Karpas-422 (cell line): ENCODE results near the gene ALPK1. TPM values are rescaled to one million over a fixed set of nuclear protein-coding genes. Genes with fewer than 3 reads are reported as not detected.
"Not testable (repeated sequence)": the region's sequence is repeated elsewhere in the genome, so short reads cannot be mapped to it uniquely, and the experiment has no call there.

Experiments used
- DNase-seq: peaks from one replicate; pipeline ENCODE4 v3.0.0-alpha.2; 2015
- H2AFZ ChIP-seq: fragments of 200-600 bp; sonication (generic); 2 replicates; pipeline ENCODE4 v1.6.1; 2014; ENCODE audit warnings: antibody characterized with exemption, low read length, mixed read lengths
- H3K27ac ChIP-seq: fragments of 200-600 bp; sonication (generic); 2 replicates; pipeline ENCODE4 v1.5.1; 2014; ENCODE audit warnings: mild to moderate bottlenecking, low read length, moderate library complexity
- H3K27me3 ChIP-seq: fragments of 200-600 bp; sonication (generic); 2 replicates; pipeline ENCODE4 v1.6.1; 2014; ENCODE audit warnings: low read length, mixed read lengths
- H3K36me3 ChIP-seq: fragments of 200-600 bp; sonication (generic); 2 replicates; pipeline ENCODE4 v1.6.1; 2014; ENCODE audit warnings: low read length, mixed read lengths; ENCODE audit not compliant: insufficient read depth
- H3K4me1 ChIP-seq: fragments of 200-600 bp; sonication (generic); 2 replicates; pipeline ENCODE4 v1.6.1; 2014; ENCODE audit warnings: mild to moderate bottlenecking, low read length, mixed read lengths
- H3K4me2 ChIP-seq: fragments of 200-600 bp; sonication (generic); 2 replicates; pipeline ENCODE4 v1.6.1; 2014; ENCODE audit warnings: low read length, low read depth, mild to moderate bottlenecking; ENCODE audit not compliant: poor library complexity, severe bottlenecking
- H3K4me3 ChIP-seq: fragments of 200-600 bp; sonication (generic); 2 replicates; pipeline ENCODE4 v1.5.1; 2014; ENCODE audit warnings: mild to moderate bottlenecking, antibody characterized with exemption, low read length, mixed read lengths
- H3K79me2 ChIP-seq: fragments of 200-600 bp; sonication (generic); 2 replicates; pipeline ENCODE4 v1.6.1; 2014; ENCODE audit warnings: mild to moderate bottlenecking, low read length, mixed read lengths
- H3K9ac ChIP-seq: fragments of 200-600 bp; sonication (generic); 2 replicates; pipeline ENCODE4 v1.6.0; 2014; ENCODE audit warnings: low read length
- H3K9me2 ChIP-seq: fragments of 200-600 bp; sonication (generic), shearing (Covaris generic); replicated peaks from 2 replicates; pipeline ENCODE4 v1.6.0; 2014; ENCODE audit warnings: mild to moderate bottlenecking, low read length, moderate library complexity; ENCODE audit not compliant: insufficient read depth
- H3K9me3 ChIP-seq: fragments of 300-700, 200-600 bp; sonication (generic); 2 replicates; pipeline ENCODE4 v1.6.1; 2014; ENCODE audit warnings: low read length, mixed read lengths
- H4K20me1 ChIP-seq: fragments of 200-600 bp; sonication (generic); 2 replicates; pipeline ENCODE4 v1.6.1; 2014; ENCODE audit warnings: mild to moderate bottlenecking, antibody characterized with exemption, low read length, low read depth; ENCODE audit not compliant: insufficient read depth
- total RNA-seq: library from RNA; depleted of rRNA; stranded (reverse); fragments of >200 nt; shearing (Covaris generic); gene quantifications from 2 replicates; pipeline ENCODE4 v1.2.3, GENCODE V29; 2014; ENCODE audit warnings: low replicate concordance

Gene ALPK1
- total RNA-seq, 1 experiment from 2014 or later = 32.4 TPM

DNA sequence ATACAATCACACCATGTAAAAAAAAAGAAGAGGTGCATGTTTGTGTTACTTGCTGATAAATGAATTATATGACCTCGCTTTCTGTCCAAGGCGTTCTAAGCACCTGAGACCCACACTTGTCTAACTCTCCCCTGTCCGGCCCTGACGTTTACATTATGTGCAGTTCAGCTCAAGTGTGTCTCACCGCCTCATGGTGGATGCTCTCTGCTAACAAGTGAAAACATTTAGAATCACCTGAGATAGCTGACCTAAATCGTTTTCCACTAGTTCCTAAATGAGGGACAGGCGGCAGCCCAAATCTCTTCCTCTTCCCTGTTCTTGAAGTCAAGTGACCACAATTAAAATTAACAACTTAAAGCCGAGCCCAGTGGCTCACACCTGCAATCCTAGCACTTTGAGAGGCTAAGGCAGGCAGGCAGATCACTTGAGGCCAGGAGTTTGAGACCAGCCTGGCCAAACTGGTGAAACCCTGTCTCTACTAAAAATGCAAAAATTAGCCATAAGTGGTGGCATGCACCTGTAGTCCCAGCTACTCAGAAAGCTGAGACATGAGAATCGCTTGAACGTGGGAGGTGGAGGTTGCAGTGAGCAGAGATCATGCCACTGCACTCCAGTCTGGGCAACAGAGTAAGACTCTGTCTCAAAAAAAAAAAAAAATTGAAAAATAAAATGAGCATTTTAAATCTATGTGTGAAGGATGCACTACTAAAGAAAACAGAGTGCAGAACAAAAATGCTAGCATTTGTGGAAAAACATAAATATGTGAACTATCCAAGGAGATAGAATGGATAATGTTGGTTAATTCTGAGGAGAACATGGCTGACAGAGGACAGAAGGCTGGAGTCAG lies 7.5 kb upstream of the ALPK1 start:
- H3K36me3 ChIP-seq = no peaks in the 10 kb centered on the region
- peak overlapping the region; percentile 81; the same call in 1 of the 2 replicates for H3K27ac ChIP-seq
- H3K27me3 ChIP-seq = no peaks in the 10 kb centered on the region
- H3K9me2 ChIP-seq = no peaks in the 10 kb centered on the region
- no peaks in the 10 kb centered on the region for H3K9me3 ChIP-seq
- peaks cover 23% of the 10 kb centered on the region for H3K79me2 ChIP-seq
- H3K4me1 ChIP-seq = peaks cover 44% of the 10 kb centered on the region
- peak overlapping the region; percentile 93 for H3K4me2 ChIP-seq
- peak overlapping the region; percentile 85 for H2AFZ ChIP-seq
- no peak overlapping the region for H3K4me3 ChIP-seq
- no peaks in the 10 kb centered on the region for H4K20me1 ChIP-seq
- no peak for DNase-seq
- no peak overlapping the region for H3K9ac ChIP-seq

- H2AFZ ChIP-seq = peak overlapping the region; percentile 85; the same call in 1 of the 2 replicates
- H3K4me1 ChIP-seq = peaks cover 44% of the 10 kb centered on the region
- no peaks in the 10 kb centered on the region for H3K9me3 ChIP-seq
- no peaks in the 10 kb centered on the region for H4K20me1 ChIP-seq
- peak overlapping the region; percentile 34; the same call in 1 of the 2 replicates for H3K27ac ChIP-seq
- H3K79me2 ChIP-seq = peaks cover 16% of the 10 kb centered on the region
- no peak overlapping the region for H3K9ac ChIP-seq
- no peaks in the 10 kb centered on the region for H3K9me2 ChIP-seq
- H3K4me3 ChIP-seq = no peak overlapping the region
- H3K36me3 ChIP-seq = no peaks in the 10 kb centered on the region
- H3K27me3 ChIP-seq = no peaks in the 10 kb centered on the region
- DNase-seq = no peak
- no peak overlapping the region for H3K4me2 ChIP-seq
Measured at GRCh38 chr4:112290341-112290740, 6.8 kb upstream of the ALPK1 start.

DNA sequence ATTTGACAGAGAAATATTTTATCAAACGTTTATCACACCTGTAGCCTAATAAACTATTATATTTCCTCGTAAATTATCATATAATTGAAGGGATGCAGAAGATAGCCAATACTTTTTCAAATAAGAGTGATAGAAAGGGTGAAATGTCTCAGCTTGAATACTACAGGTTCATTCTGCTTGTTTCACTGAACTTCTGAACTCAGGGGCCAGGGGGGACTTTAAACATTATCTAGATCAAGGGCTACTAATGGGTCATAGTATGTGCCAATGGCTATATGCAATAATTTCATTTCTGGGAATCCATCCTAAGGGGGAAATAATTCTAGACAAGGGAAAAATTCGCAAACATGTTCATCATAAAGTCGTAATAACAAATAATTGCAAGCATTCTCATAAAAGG lies 2.6 kb downstream of the ALPK1 start:
- Histone ChIP-seq H3K9ac (no peak overlapping the region), H2AFZ (no peak overlapping the region), H3K36me3 (no peaks in the 10 kb centered on the region), H3K27ac (no peak overlapping the region), H3K9me2 (no peaks in the 10 kb centered on the region), H3K4me1 (peaks cover 27% of the 10 kb centered on the region), H3K9me3 (no peaks in the 10 kb centered on the region), H3K4me3 (no peak overlapping the region), H3K4me2 (no peak overlapping the region), H3K79me2 (no peaks in the 10 kb centered on the region), H4K20me1 (no peaks in the 10 kb centered on the region), H3K27me3 (no peaks in the 10 kb centered on the region)
- DNase-seq = no peak

- Histone ChIP-seq H4K20me1 (no peaks in the 10 kb centered on the region), H3K27me3 (no peaks in the 10 kb centered on the region), H2AFZ (no peak overlapping the region), H3K79me2 (no peaks in the 10 kb centered on the region), H3K4me3 (no peak overlapping the region), H3K27ac (no peak overlapping the region), H3K4me2 (no peak overlapping the region), H3K9me2 (no peaks in the 10 kb centered on the region), H3K36me3 (no peaks in the 10 kb centered on the region), H3K9me3 (no peaks in the 10 kb centered on the region), H3K4me1 (peaks cover 11% of the 10 kb centered on the region), H3K9ac (no peak overlapping the region)
- DNase-seq = no peak
Measured at GRCh38 chr4:112302320-112303274, 5.4 kb downstream of the ALPK1 start.

GRCh38 chr4:112305477-112305876 lies 8.3 kb downstream of the ALPK1 start:
- H3K27ac ChIP-seq, H3K4me2 ChIP-seq, H3K36me3 ChIP-seq, H3K4me1 ChIP-seq, DNase-seq, H3K4me3 ChIP-seq, H3K79me2 ChIP-seq, H3K9me3 ChIP-seq, H3K9me2 ChIP-seq, H2AFZ ChIP-seq, H3K27me3 ChIP-seq, H4K20me1 ChIP-seq, H3K9ac ChIP-seq: not testable (repeated sequence)

- H4K20me1 ChIP-seq, H3K9me2 ChIP-seq, H3K9ac ChIP-seq, H3K4me2 ChIP-seq, H3K9me3 ChIP-seq, H3K4me3 ChIP-seq, H2AFZ ChIP-seq, H3K27ac ChIP-seq, DNase-seq, H3K27me3 ChIP-seq, H3K36me3 ChIP-seq, H3K79me2 ChIP-seq: not testable (repeated sequence)
- peaks cover 18% of the 10 kb centered on the region for H3K4me1 ChIP-seq
Measured at GRCh38 chr4:112309263-112309791, 12.2 kb downstream of the ALPK1 start.

DNA sequence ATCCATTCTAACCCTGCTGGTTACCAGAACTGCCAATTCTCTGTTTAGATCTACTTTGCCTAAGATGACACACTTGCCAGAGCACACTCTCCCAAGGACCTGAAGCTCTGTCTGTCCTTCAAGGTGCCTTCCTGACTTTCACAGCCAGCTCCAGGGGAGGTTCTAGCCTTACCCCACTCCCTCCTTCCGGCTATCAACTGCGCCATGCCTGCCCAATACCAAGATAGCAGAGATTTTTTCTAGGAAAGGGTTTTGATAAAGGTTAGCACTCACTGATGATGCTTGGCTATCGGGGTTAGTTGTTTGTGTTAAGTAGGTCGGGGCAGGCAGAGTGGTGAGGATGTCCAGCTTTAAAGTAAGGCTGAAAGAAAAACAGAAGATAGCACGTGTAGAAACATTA lies 14.3 kb downstream of the ALPK1 start:
- Histone ChIP-seq H4K20me1 (no peaks in the 10 kb centered on the region), H3K36me3 (no peaks in the 10 kb centered on the region), H3K79me2 (no peaks in the 10 kb centered on the region), H3K9me2 (no peaks in the 10 kb centered on the region), H3K4me3 (no peak overlapping the region), H3K27ac (no peak overlapping the region), H3K4me1 (peaks cover 26% of the 10 kb centered on the region), H3K9me3 (no peaks in the 10 kb centered on the region), H2AFZ (no peak overlapping the region), H3K9ac (no peak overlapping the region), H3K4me2 (peak overlapping the region; percentile 28), H3K27me3 (no peaks in the 10 kb centered on the region)
- DNase-seq = no peak
